GM21423 (cell line): ENCODE results near the gene MYOM3.
"Not testable (repeated sequence)": the region's sequence is repeated elsewhere in the genome, so short reads cannot be mapped to it uniquely, and the experiment has no call there.

Source experiments
- ATAC-seq: cut with Tn5 transposase; IDR thresholded peaks from one replicate; pipeline ENCODE4 v1.9.1; 2021; ENCODE audit warnings: mild to moderate bottlenecking, moderate library complexity; ENCODE audit not compliant: unreplicated experiment

Gene MYOM3

DNA sequence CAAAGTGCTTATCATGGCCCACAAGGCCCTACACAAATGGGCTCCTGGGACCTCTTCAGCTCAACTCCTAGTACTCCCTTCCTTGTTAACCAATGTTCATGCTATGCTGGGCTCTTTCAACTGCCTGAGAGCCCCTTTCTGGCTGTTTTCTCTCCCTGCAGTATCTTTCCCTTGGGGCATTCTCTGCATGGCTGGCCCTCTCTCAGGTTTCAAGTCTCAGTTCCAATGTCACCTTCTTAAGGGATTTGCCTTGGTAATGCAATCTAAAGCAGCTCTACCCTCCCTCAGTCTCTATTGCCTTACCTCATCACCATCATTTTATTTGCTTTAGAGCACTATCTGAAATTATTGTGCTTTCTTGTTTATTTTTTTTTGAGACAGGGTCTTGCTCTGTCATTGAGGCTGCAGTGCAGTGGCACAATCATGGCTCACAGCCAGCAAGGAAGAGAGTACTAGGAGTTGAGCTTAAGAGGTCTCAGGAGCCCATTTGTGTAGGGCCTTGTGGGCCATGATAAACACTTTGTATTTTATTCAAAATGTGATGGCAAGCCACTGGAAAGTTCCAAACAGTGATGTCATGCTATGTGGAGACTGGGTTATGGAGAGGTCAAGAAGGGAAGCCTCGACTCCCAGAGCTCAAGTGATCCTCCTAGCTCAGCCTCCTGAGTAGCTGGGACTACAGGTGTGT, 68.4 kb downstream of the MYOM3 start:
- ATAC-seq = no peak

DNA sequence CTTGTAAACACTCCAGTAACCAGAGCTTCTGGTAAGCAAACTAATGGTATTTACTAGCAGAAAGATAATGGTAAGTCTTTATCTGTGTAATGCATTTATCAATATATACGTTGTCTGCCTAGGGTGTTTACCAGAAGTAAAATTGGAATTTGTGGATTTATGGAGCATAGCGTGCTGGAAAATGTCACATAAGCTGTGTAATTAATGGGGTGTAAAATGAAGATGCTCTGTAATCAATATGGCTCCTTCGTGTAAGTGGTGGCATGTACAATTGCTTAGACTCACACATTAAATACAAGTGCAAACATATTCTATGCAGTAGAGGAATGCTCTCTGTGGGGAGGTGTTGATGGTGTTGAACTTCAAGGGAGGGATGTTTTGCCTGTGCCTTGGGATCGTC, 69.6 kb downstream of the MYOM3 start:
- no peak for ATAC-seq

- no peak for ATAC-seq
These were observed 75.8 kb downstream of the MYOM3 start for GRCh38 chr1:24036088-24036487.

GRCh38 chr1:24032981-24033380, 79.0 kb downstream of the MYOM3 start:
- ATAC-seq = no peak

GRCh38 chr1:24030976-24031516, 80.9 kb downstream of the MYOM3 start:
- ATAC-seq = not testable (repeated sequence)

- ATAC-seq = no peak
These were observed 84.0 kb downstream of the MYOM3 start for GRCh38 chr1:24027838-24028468.

DNA sequence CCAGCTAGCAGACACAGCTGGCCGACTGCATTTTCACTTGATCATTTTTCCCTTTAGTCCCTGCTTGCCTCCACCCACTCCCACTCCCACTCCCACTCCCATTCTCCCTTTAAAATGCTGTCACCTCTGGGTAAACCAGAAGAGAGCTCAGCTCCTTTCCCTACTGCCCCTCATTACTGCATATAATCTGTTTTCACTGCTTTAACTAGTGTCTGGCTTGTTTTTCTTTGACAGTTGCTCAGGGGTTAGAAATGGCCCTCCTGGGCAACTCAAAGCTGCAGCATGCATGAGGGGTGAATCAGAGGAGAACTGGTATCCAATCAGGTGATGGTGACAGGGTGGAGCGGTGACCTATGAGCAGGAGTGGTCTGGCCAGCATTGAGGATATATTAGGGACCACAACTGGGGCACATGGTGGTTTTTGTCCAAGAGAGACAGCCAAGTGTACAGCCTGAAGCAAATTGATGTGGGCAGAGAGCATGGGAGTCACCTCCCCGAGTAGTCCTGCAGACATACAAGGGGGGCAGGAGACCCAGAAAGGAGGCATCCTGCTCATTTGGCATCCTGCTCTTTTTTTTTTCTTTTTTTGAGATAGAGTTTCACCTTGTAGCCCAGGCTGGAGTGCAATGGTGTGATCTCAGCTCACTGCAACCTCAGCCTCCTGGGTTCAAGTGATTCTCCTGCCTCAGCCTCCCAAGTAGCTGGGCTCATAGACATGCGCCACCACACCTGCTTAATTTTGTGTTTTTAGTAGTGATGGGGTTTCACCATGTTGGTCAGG, 89.2 kb downstream of the MYOM3 start:
- ATAC-seq = no peak

DNA sequence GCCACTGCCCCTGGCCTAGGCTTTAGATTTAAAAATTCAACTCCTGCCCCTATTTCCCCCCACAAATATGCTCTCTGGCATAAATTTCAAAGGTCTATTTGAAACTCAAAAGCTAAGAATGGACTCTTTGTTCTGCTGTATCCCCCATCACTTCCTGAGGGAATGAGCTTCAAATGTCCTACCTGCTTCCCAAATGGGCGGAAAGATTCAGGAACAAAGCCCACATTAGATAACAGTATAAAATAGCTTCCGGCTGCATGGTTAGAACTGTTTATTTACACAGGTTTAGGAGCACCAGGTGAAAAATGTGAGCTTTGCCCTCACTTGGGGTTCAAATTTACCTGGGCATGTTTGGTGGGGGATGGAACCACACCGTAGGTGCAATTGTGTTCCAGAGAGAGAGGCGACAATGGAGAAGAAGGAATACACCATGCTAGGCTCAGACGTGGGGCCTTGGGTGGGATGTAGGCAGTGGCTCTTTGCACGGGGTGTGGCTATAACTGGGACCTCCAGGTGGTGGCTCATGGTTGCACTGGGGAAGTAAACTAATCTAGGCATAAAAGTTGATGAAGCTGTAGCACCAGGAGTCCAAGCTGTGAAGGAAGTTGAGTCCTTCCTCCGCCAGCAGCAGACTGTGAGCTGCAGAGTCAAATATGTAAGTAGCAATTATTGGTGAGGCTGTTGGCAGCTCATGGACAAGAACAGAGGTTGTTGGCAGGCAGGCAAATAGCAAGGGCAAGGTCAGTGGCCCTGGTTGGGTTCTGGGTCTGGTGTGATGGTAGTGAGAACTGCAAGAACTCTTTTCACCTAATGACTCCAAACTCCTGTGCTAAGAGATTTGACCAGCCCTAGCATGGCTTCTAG, 90.3 kb downstream of the MYOM3 start:
- ATAC-seq = no peak

DNA sequence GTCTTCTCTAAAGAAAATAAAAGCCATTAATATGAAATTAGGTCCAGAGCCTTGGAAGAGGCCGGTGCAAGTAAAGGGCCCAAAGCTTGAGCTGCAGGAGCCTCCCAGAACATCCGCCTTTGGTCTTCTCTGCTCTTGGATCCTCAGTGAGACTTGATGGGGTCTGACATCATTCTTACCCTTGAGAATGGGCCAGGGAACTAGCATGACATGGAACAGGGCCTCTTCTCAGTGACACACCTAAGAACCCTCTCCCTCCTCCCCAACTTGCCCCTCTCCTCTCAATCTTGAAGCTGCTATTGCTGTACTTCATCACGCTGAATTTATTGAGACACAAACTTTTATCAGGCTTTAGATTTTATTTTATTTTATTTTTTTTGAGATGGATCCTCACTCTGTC, 91.5 kb downstream of the MYOM3 start:
- no peak for ATAC-seq

DNA sequence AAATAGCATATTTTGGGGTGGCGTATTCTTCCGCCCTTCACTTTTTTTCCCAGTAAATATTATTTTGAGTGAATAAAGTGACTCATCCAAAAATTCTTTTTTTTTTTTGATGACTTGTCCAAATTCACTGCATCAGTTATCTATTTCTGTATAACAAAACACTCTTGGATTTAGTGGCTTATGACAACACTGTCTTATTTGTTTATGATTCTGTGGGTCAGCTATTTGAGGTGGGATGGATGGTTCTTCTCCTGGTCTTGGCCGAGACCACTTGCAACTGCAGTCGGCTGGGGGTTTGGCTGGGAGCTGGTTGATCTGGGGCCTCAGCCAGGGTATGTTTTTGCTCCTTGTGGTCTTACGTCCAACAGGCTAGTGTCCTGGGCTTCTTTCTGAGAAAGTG, 91.9 kb downstream of the MYOM3 start:
- ATAC-seq = no peak

GRCh38 chr1:24018611-24019580, 93.0 kb downstream of the MYOM3 start:
- ATAC-seq = no peak

DNA sequence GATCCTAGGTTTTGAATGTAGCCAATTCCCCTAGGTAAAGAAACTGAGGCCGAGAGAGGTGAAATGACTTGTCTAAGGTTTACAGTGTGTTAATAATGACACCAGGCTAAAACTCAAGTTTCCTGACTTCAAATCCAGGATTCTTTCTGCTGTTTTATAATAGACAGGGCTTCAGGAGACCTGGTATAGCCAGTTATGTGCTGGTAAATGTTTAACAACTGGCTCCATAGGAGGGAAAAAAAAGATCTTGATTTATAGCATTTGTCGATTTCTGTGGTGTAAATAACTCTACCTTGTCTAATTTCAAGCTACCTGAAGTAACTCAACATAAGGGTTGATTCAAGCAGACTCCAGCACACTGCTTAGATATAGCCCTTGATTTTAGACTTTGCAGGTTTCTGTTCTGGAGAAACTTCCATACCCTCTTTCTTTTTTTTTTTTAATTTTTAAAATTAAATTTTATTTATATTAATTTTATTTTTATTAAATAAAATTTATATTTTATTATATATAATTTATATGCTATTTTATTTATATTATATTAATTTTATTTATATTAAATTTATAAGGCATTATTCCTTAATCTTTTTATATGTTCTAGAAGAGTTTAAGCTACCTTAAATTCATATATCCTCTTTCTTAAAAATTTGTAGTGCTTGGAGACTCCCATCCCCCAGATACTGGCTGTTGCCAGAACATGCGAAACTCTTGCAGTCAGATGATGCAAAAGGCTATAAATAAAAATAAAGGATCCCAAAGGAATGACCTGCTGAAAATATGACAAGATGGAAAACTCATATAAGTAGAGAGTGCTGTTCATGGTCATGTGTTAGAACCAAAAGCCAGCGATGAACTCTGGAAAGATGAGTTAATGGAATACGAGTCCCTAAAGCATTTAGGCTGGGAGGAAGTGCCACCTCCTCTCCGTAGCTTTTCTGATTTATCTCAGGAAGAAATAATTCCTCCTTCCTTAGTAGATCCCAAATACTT, 96.4 kb downstream of the MYOM3 start:
- ATAC-seq = no peak

DNA sequence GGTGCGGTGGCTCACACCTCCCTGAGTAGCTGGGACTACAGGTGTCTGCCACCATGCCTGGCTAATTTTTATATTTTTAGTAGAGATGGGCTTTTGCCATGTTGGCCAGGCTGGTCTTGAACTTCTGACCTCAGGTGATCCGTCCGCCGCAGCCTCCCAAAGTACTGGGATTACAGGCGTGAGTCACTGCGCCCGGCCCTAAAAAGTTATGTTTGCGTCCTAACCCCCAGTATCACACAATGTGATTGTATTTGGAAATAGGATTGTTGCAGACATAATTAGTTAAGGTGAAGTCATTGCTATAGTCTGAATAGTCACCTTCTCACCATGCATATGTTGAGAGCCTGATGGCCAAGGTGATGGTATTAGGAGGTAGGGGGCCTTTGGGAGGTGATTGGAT, 99.1 kb downstream of the MYOM3 start:
- not testable (repeated sequence) for ATAC-seq

- ATAC-seq = no peak
These were observed 101.3 kb downstream of the MYOM3 start for GRCh38 chr1:24010650-24011049.

GRCh38 chr1:24009406-24009805, 102.5 kb downstream of the MYOM3 start:
- no peak for ATAC-seq

GRCh38 chr1:24008574-24009184, 103.3 kb downstream of the MYOM3 start:
- ATAC-seq = not testable (repeated sequence)

DNA sequence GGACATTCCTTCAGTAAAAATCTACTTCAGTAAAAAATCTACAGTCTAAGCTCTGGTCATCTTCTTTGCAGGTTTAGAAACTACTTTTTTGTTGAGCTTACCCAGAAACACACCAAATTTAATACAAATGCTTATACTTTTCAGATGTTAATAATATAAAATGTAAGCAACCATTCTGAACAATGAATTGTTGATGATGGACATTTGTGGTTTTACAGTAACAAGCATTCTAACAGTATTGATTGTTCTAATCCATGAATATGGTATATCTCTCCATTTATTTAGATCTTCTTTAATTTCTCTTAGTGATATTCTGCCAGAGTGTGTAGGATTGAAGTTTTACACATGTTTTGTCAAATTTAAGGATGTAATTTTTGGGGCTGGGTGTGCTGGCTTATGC, 104.9 kb downstream of the MYOM3 start:
- no peak for ATAC-seq
